Thyroid gland (tissue), 4 donors: ENCODE data around the gene TLX2.

Source experiments
- POLR2A ChIP-seq, 2 donors: fragments of 450-650 bp; IDR thresholded peaks; one replicate each; pipeline ENCODE4 v1.6.1; 2017; ENCODE audit warnings: antibody characterized with exemption in 2 of 2, mild to moderate bottlenecking in 2 of 2, moderate library complexity in 1 of 2
- TF ChIP-seq, protein P1 (sequence below), 6 experiments: fragments of 200-600 bp in 3 of 6; fragments of 450-650 bp in 3 of 6; sonication (generic) in 3 of 6; IDR thresholded peaks; one replicate each; pipeline ENCODE4 v1.5.1; 2016 to 2019; ENCODE audit warnings: antibody characterized with exemption in 6 of 6, mild to moderate bottlenecking in 2 of 6, inconsistent platforms in 1 of 6, moderate library complexity in 1 of 6

DNA sequence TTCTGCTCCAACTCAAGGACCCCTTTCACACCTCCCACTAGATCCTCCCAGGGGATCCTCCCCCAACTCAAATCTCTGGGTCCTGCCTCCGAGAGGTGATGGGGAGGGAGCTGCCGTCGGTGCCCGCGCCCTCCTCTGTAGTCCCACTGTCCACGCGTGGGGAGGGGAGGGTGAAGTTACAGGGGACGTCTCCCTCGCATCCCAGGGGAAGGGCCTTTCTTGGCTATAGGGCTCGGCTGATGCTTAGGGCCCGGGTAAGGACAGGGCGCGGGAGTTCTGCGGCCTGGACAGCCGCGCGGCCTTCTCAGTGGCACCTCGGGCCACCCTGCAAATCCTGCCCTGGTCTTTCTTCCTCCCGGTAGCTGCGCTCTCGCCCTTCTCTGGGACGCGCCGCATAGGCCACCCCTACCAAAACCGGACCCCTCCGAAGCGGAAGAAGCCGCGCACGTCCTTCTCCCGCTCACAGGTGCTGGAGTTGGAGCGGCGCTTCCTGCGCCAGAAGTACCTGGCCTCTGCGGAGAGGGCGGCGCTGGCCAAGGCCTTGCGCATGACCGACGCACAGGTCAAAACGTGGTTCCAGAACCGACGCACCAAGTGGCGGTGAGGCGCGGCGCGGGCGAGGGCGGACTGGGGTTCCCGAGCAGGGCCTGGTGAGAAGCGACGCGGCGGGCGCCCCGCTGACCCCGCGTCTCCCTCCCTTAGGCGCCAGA, 1.2 kb downstream of the TLX2 start:
- TF ChIP-seq, protein P1, sequence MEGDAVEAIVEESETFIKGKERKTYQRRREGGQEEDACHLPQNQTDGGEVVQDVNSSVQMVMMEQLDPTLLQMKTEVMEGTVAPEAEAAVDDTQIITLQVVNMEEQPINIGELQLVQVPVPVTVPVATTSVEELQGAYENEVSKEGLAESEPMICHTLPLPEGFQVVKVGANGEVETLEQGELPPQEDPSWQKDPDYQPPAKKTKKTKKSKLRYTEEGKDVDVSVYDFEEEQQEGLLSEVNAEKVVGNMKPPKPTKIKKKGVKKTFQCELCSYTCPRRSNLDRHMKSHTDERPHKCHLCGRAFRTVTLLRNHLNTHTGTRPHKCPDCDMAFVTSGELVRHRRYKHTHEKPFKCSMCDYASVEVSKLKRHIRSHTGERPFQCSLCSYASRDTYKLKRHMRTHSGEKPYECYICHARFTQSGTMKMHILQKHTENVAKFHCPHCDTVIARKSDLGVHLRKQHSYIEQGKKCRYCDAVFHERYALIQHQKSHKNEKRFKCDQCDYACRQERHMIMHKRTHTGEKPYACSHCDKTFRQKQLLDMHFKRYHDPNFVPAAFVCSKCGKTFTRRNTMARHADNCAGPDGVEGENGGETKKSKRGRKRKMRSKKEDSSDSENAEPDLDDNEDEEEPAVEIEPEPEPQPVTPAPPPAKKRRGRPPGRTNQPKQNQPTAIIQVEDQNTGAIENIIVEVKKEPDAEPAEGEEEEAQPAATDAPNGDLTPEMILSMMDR (IDR thresholded peaks at IDR 0.05): no peak
- no peak for TF ChIP-seq POLR2A (IDR thresholded peaks at IDR 0.05)
